Subcutaneous preadipocyte (primary cell): ENCODE results near the gene SYT6. TPM values are rescaled to one million over a fixed set of nuclear protein-coding genes. Genes with fewer than 3 reads are reported as not detected.

Experiments used
- total RNA-seq: library from RNA; depleted of rRNA; stranded (reverse); fragments of >200 nt; gene quantifications from 2 replicates; pipeline ENCODE4 v1.2.3, GENCODE V29; 2012

Gene SYT6
- total RNA-seq, result under 0.01 TPM in 1 of 2 replicates, not detected in the other

GRCh38 chr1:114153261-114154145, at the start of gene SYT6:
Gene SYT6, minus strand, starts transcription at chr1:114153869. Its CDS starts 97 bp downstream, at chr1:114153772.

Other genes starting within 250 kb of the SYT6 start
- gene AP4B1, start 249.1 kb downstream of the SYT6 start, total RNA-seq, result 15.1 and 15.4 TPM in 2 replicates
- gene DCLRE1B, start 248.5 kb downstream of the SYT6 start, total RNA-seq, result 5.9 and 9.0 TPM in 2 replicates
- 11.4 and 17.0 TPM in 2 replicates for gene HIPK1, start 224.5 kb downstream of the SYT6 start, total RNA-seq
- gene OLFML3, start 174.4 kb downstream of the SYT6 start, total RNA-seq, result 19.8 and 22.7 TPM in 2 replicates